H9 (cell line): ENCODE measurements around the gene CDH23. TPM values are rescaled to one million over a fixed set of nuclear protein-coding genes. Genes with fewer than 3 reads are reported as not detected.

Experiments
- DNase-seq: peaks from one replicate; pipeline ENCODE4 v3.0.0-alpha.2; 2017
- H2AFZ ChIP-seq: one replicate; pipeline ENCODE4 v1.6.1; 2013; ENCODE audit warnings: mild to moderate bottlenecking, low read length, control low read depth, moderate library complexity
- H2AK5ac ChIP-seq: 2 replicates; pipeline ENCODE4 v1.6.1; 2013; ENCODE audit warnings: low read length, control low read depth, mixed read lengths; ENCODE audit not compliant: insufficient read length
- H2BK120ac ChIP-seq: one replicate; pipeline ENCODE4 v1.6.1; 2013; ENCODE audit warnings: low read depth, mild to moderate bottlenecking, low read length, control low read depth, inconsistent platforms; ENCODE audit not compliant: poor library complexity, severe bottlenecking
- H2BK12ac ChIP-seq: 2 replicates; pipeline ENCODE4 v1.6.1; 2013; ENCODE audit warnings: low read length, control low read depth, mixed read lengths, low read depth; ENCODE audit not compliant: insufficient read length
- H2BK15ac ChIP-seq: 2 replicates; pipeline ENCODE4 v1.6.1; 2013; ENCODE audit warnings: low read depth, low read length, control low read depth
- H2BK20ac ChIP-seq: one replicate; pipeline ENCODE4 v1.6.1; 2013; ENCODE audit warnings: low read depth, mild to moderate bottlenecking, low read length, control low read depth, inconsistent platforms; ENCODE audit not compliant: poor library complexity, severe bottlenecking
- H2BK5ac ChIP-seq: 2 replicates; pipeline ENCODE4 v1.6.1; 2013; ENCODE audit warnings: low read length, control low read depth, mixed read lengths; ENCODE audit not compliant: insufficient read length
- H3K14ac ChIP-seq: 2 replicates; pipeline ENCODE4 v1.6.1; 2013; ENCODE audit warnings: low read length, control low read depth; ENCODE audit not compliant: insufficient read depth
- H3K18ac ChIP-seq: 2 replicates; pipeline ENCODE4 v1.6.1; 2013; ENCODE audit warnings: low read depth, mild to moderate bottlenecking, mixed read lengths, low read length, control low read depth; ENCODE audit not compliant: insufficient read length
- H3K23ac ChIP-seq: 2 replicates; pipeline ENCODE4 v1.6.1; 2013; ENCODE audit warnings: low read length, control low read depth, mixed read lengths, low read depth; ENCODE audit not compliant: insufficient read length
- H3K23me2 ChIP-seq: 2 replicates; pipeline ENCODE4 v1.6.1; 2013; ENCODE audit warnings: low read depth, mild to moderate bottlenecking, mixed read lengths, low read length, control low read depth; ENCODE audit not compliant: insufficient read length, poor library complexity, severe bottlenecking
- H3K27ac ChIP-seq: 2 replicates; pipeline ENCODE4 v1.5.1; 2013; ENCODE audit warnings: low read length, control low read depth, mixed read lengths, low read depth; ENCODE audit not compliant: insufficient read length
- H3K27me3 ChIP-seq: 2 replicates; pipeline ENCODE4 v1.6.1; 2013; ENCODE audit warnings: low read length, control low read depth, inconsistent platforms; ENCODE audit not compliant: insufficient read depth
- H3K4ac ChIP-seq: 2 replicates; pipeline ENCODE4 v1.6.1; 2013; ENCODE audit warnings: low read depth, mild to moderate bottlenecking, control low read depth, inconsistent platforms, low read length, moderate library complexity
- H3K4me1 ChIP-seq: 2 replicates; pipeline ENCODE4 v1.6.1; 2013; ENCODE audit warnings: low read length, control low read depth, inconsistent platforms; ENCODE audit not compliant: insufficient read depth
- H3K4me2 ChIP-seq: 2 replicates; pipeline ENCODE4 v1.6.1; 2013; ENCODE audit warnings: low read length, control low read depth, mixed read lengths; ENCODE audit not compliant: insufficient read length, insufficient read depth
- H3K56ac ChIP-seq: 2 replicates; pipeline ENCODE4 v1.6.1; 2013; ENCODE audit warnings: low read depth, mild to moderate bottlenecking, mixed read lengths, low read length, control low read depth; ENCODE audit not compliant: insufficient read length
- H3K79me1 ChIP-seq: 2 replicates; pipeline ENCODE4 v1.6.1; 2013; ENCODE audit warnings: low read depth, mild to moderate bottlenecking, moderate library complexity, low read length, control low read depth, inconsistent platforms; ENCODE audit not compliant: insufficient read depth, poor library complexity, severe bottlenecking
- H3K79me2 ChIP-seq: 2 replicates; pipeline ENCODE4 v1.6.1; 2013; ENCODE audit warnings: low read length, control low read depth, inconsistent platforms; ENCODE audit not compliant: insufficient read depth
- H3K9ac ChIP-seq: 2 replicates; pipeline ENCODE4 v1.6.1; 2013; ENCODE audit warnings: low read length, control low read depth, mixed read lengths; ENCODE audit not compliant: insufficient read length; ENCODE audit errors: extremely low read depth
- H3K9me3 ChIP-seq: one replicate; pipeline ENCODE4 v1.6.1; 2013; ENCODE audit warnings: low read depth, low read length, inconsistent platforms; ENCODE audit not compliant: control insufficient read depth
- H3T11ph ChIP-seq: one replicate; pipeline ENCODE4 v1.6.1; 2013; ENCODE audit warnings: mild to moderate bottlenecking, low read length, control low read depth, inconsistent platforms
- H4K20me1 ChIP-seq: one replicate; pipeline ENCODE4 v1.6.1; 2013; ENCODE audit not compliant: control insufficient read depth, insufficient read length, insufficient read depth
- H4K5ac ChIP-seq: 2 replicates; pipeline ENCODE4 v1.6.1; 2013; ENCODE audit warnings: low read depth, mild to moderate bottlenecking, mixed read lengths, low read length, control low read depth; ENCODE audit not compliant: insufficient read length
- H4K8ac ChIP-seq: replicated peaks from 2 replicates; pipeline ENCODE4 v1.6.1; 2013; ENCODE audit warnings: low read length, control low read depth, mixed read lengths, low read depth; ENCODE audit not compliant: insufficient read length
- H4K91ac ChIP-seq: 2 replicates; pipeline ENCODE4 v1.6.1; 2013; ENCODE audit warnings: low read depth, mild to moderate bottlenecking, moderate library complexity, mixed read lengths, low read length, control low read depth; ENCODE audit not compliant: insufficient read length
- H3K27ac Mint-ChIP-seq, 3 experiments: 2 replicates in 2 of 3; 3 replicates in 1 of 3; pipeline ENCODE4 v1.8.0; 2020 to 2021; ENCODE audit warnings: mixed read lengths in 3 of 3, mild to moderate bottlenecking in 1 of 3, moderate library complexity in 1 of 3
- H3K27me3 Mint-ChIP-seq: 2 replicates; pipeline ENCODE4 v1.8.0; 2021; ENCODE audit warnings: low read depth, mild to moderate bottlenecking, moderate library complexity, mixed read lengths
- H3K36me3 Mint-ChIP-seq, 3 experiments: 2 replicates in 2 of 3; 3 replicates in 1 of 3; pipeline ENCODE4 v1.8.0; 2020 to 2021; ENCODE audit warnings: low read depth in 3 of 3, mixed read lengths in 3 of 3; ENCODE audit not compliant: insufficient read depth in 1 of 3
- H3K4me1 Mint-ChIP-seq, 2 experiments: 2 replicates each; pipeline ENCODE4 v1.8.0; 2020; ENCODE audit warnings: mixed read lengths in 2 of 2
- H3K4me3 Mint-ChIP-seq, 2 experiments: 2 replicates in 1 of 2; 3 replicates in 1 of 2; pipeline ENCODE4 v1.8.0; 2020 to 2021; ENCODE audit warnings: mild to moderate bottlenecking in 2 of 2, mixed read lengths in 2 of 2, moderate library complexity in 1 of 2
- H3K9me3 Mint-ChIP-seq, 2 experiments: 2 replicates in 1 of 2; 3 replicates in 1 of 2; pipeline ENCODE4 v1.8.0; 2020; ENCODE audit warnings: mild to moderate bottlenecking in 2 of 2, mixed read lengths in 2 of 2, moderate library complexity in 1 of 2
- CTCF ChIP-seq: fragments of 200-600 bp; sonication (generic); conservative IDR thresholded peaks from 3 replicates; pipeline ENCODE4 v1.8.0; 2021; ENCODE audit warnings: antibody characterized with exemption, mild to moderate bottlenecking
- WGBS: extraction: QIAGEN DNeasy Blood & Tissue Kit; methylation state at CpG from one replicate; pipeline ENCODE4 v1.1.7; 2013; ENCODE audit warnings: missing lambda C conversion rate, low lambda C conversion rate, mixed read lengths; ENCODE audit not compliant: insufficient read length; ENCODE audit errors: extremely low coverage; 5-methylcytosine and 5-hydroxymethylcytosine counted together
- total RNA-seq: library from RNA; stranded (reverse); gene quantifications from 2 replicates; pipeline ENCODE4 v1.2.1, GENCODE V29; 2021

CDH23 gene
- total RNA-seq, 1 experiment from 2014 or later = 2.1 TPM

GRCh38 chr10:71679425-71679824 is 282.7 kb downstream of the CDH23 start:
- Histone ChIP-seq H3T11ph (no peak overlapping the region), H3K4ac (no peak overlapping the region), H2BK15ac (no peak overlapping the region), H3K14ac (no peak overlapping the region; the same call in 1 of the 2 replicates), H3K56ac (no peak overlapping the region), H3K79me1 (no peaks in the 10 kb centered on the region), H2BK5ac (no peak overlapping the region), H4K20me1 (no peaks in the 10 kb centered on the region), H2AFZ (no peak overlapping the region), H3K27ac (no peak overlapping the region), H3K18ac (no peak overlapping the region), H2BK12ac (no peak overlapping the region), H4K8ac (no peak overlapping the region), H3K79me2 (no peaks in the 10 kb centered on the region), H3K23me2 (no peaks in the 10 kb centered on the region), H3K9ac (no peak overlapping the region), H3K4me2 (no peak overlapping the region), H2BK20ac (no peak overlapping the region), H2AK5ac (no peak overlapping the region), H3K9me3 (no peaks in the 10 kb centered on the region), H3K4me1 (no peaks in the 10 kb centered on the region), H2BK120ac (no peak overlapping the region), H3K23ac (no peak overlapping the region), H3K27me3 (no peaks in the 10 kb centered on the region), H4K91ac (no peak overlapping the region), H4K5ac (no peak overlapping the region)
- no peak for DNase-seq
- Mint-ChIP-seq H3K4me1 (peaks cover 5 to 8% of the 10 kb centered on the region in 2 experiments), H3K27me3 (peaks cover 10% of the 10 kb centered on the region), H3K36me3 (no peaks in the 10 kb centered on the region), H3K9me3 (no peaks in the 10 kb centered on the region), H3K4me3 (no peak overlapping the region), H3K27ac (no peak overlapping the region)
- no peak for TF ChIP-seq CTCF
- no CpG with 5 or more reads among the region's 9 CpGs for WGBS
